Ascending aorta (tissue), 2 donors: ENCODE results near the gene MTPN. TPM values are rescaled to one million over a fixed set of nuclear protein-coding genes. Genes with fewer than 3 reads are reported as not detected.

Experiments
- DNase-seq, 2 donors: peaks; one replicate each; pipeline ENCODE4 v3.0.0-alpha.2; 2019; ENCODE audit warnings: low spot score in 2 of 2
- H3K27ac ChIP-seq, 2 donors: fragments of 200-600 bp; sonication (generic); one replicate each; pipeline ENCODE4 v1.5.1; 2016 to 2017; ENCODE audit warnings: mild to moderate bottlenecking in 1 of 2
- H3K27me3 ChIP-seq: fragments of 200-600 bp; sonication (generic); one replicate; pipeline ENCODE4 v1.5.1; 2017
- H3K36me3 ChIP-seq, 2 donors: fragments of 200-600 bp; sonication (generic); one replicate each; pipeline ENCODE4 v1.5.1; 2016
- H3K4me1 ChIP-seq, 2 donors: fragments of 200-600 bp; sonication (generic); one replicate each; pipeline ENCODE4 v1.5.1; 2016 to 2017; ENCODE audit warnings: mild to moderate bottlenecking in 1 of 2
- H3K4me3 ChIP-seq, 2 donors: fragments of 200-600 bp; sonication (generic); one replicate each; pipeline ENCODE4 v1.5.1; 2016 to 2017; ENCODE audit warnings: mild to moderate bottlenecking in 1 of 2
- H3K9me3 ChIP-seq, 2 donors: fragments of 200-600 bp; sonication (generic); one replicate each; pipeline ENCODE4 v1.5.1; 2016
- CTCF ChIP-seq, 3 experiments: fragments of 200-600 bp in 2 of 3; fragments of 450-650 bp in 1 of 3; sonication (generic) in 2 of 3; IDR thresholded peaks; one replicate each; pipeline ENCODE4 v1.5.1; 2016 to 2019; ENCODE audit warnings: antibody characterized with exemption in 3 of 3, mild to moderate bottlenecking in 1 of 3, moderate library complexity in 1 of 3
- intact Hi-C: fragments of 100-400 bp; cut with DNase I; formaldehyde crosslinking; loops from one replicate; pipeline ENCODE4 v1.15.1; 2023
- total RNA-seq: library from RNA; depleted of rRNA; stranded (reverse); fragments of >200 nt; gene quantifications from one replicate; pipeline ENCODE4 v1.1.0, GENCODE V29; 2016

The MTPN gene
- total RNA-seq, 1 donor from 2014 or later: 43.5 TPM

GRCh38 chr7:136016649-136017395 lies 39.7 kb upstream of the MTPN start:
- Histone ChIP-seq H3K4me1 (no peaks in the 10 kb centered on the region), H3K36me3 (no peaks in the 10 kb centered on the region), H3K27ac (no peak overlapping the region), H3K27me3 (no peaks in the 10 kb centered on the region), H3K4me3 (no peak overlapping the region), H3K9me3 (no peaks in the 10 kb centered on the region)
- intact Hi-C loops: no loop called here
- no peak for DNase-seq
- no peak for TF ChIP-seq CTCF (IDR thresholded peaks at IDR 0.05)

GRCh38 chr7:136015638-136016037 lies 38.5 kb upstream of the MTPN start:
- Histone ChIP-seq H3K36me3 (no peaks in the 10 kb centered on the region), H3K4me1 (no peaks in the 10 kb centered on the region), H3K27ac (no peak overlapping the region), H3K9me3 (no peaks in the 10 kb centered on the region), H3K27me3 (no peaks in the 10 kb centered on the region), H3K4me3 (no peak overlapping the region)
- intact Hi-C loops: no loop called here
- TF ChIP-seq CTCF (IDR thresholded peaks at IDR 0.05): no peak
- no peak for DNase-seq

GRCh38 chr7:136014659-136015058 lies 37.5 kb upstream of the MTPN start:
- intact Hi-C loops: no loop called here
- H3K27me3 ChIP-seq: no peaks in the 10 kb centered on the region
- TF ChIP-seq CTCF (IDR thresholded peaks at IDR 0.05): no peak
- H3K36me3 ChIP-seq: no peaks in the 10 kb centered on the region
- H3K27ac ChIP-seq: no peak overlapping the region
- no peaks in the 10 kb centered on the region for H3K9me3 ChIP-seq
- no peak overlapping the region for H3K4me3 ChIP-seq
- no peak for DNase-seq
- H3K4me1 ChIP-seq: no peaks in the 10 kb centered on the region

GRCh38 chr7:136012238-136012637 lies 35.1 kb upstream of the MTPN start:
- no peak for TF ChIP-seq CTCF (IDR thresholded peaks at IDR 0.05)
- intact Hi-C loops: no loop called here
- Histone ChIP-seq H3K4me1 (no peaks in the 10 kb centered on the region), H3K4me3 (no peak overlapping the region), H3K27me3 (no peaks in the 10 kb centered on the region), H3K9me3 (no peaks in the 10 kb centered on the region), H3K36me3 (no peaks in the 10 kb centered on the region), H3K27ac (no peak overlapping the region)
- DNase-seq: no peak

GRCh38 chr7:136009488-136010079 lies 32.4 kb upstream of the MTPN start:
- no peaks in the 10 kb centered on the region for H3K36me3 ChIP-seq
- H3K4me1 ChIP-seq: no peaks in the 10 kb centered on the region
- peak; percentile 58 to 84 (median 70) for TF ChIP-seq CTCF (IDR thresholded peaks at IDR 0.05)
- intact Hi-C loops: loop anchor here (1.0 to 2.0 kb wide), 2 partner anchors 208 to 347 kb away; partner anchors contain the start of gene STMP1
- H3K9me3 ChIP-seq: no peaks in the 10 kb centered on the region
- H3K4me3 ChIP-seq: no peak overlapping the region
- no peak overlapping the region for H3K27ac ChIP-seq
- no peak for DNase-seq
- no peaks in the 10 kb centered on the region for H3K27me3 ChIP-seq
